Smooth muscle cell (in vitro differentiated cells): ENCODE data around the gene DPYSL3. TPM values are rescaled to one million over a fixed set of nuclear protein-coding genes. Genes with fewer than 3 reads are reported as not detected.

Source experiments
- DNase-seq: peaks from one replicate; lab custom pipeline; 2025; ENCODE audit not compliant: unreplicated experiment; lab: John Stamatoyannopoulos, UW
- H2AFZ ChIP-seq: fragments of 200-600 bp; sonication (generic); 2 replicates; pipeline ENCODE4 v1.6.0; 2016; ENCODE audit warnings: antibody characterized with exemption, low read depth, mild to moderate bottlenecking
- H3F3A ChIP-seq: fragments of 200-600 bp; sonication (generic); 2 replicates; pipeline ENCODE4 v1.6.0; 2017; ENCODE audit warnings: antibody characterized with exemption, low read depth
- H3K27ac ChIP-seq: fragments of 200-600 bp; sonication (generic); 2 replicates; pipeline ENCODE4 v1.5.1; 2016; ENCODE audit warnings: low read depth, mild to moderate bottlenecking
- H3K27me3 ChIP-seq: fragments of 200-600 bp; sonication (generic); 2 replicates; pipeline ENCODE4 v1.6.1; 2016; ENCODE audit warnings: low read depth, mild to moderate bottlenecking
- H3K36me3 ChIP-seq: fragments of 200-600 bp; sonication (generic); 2 replicates; pipeline ENCODE4 v1.5.1; 2016; ENCODE audit warnings: low read depth
- H3K4me1 ChIP-seq: fragments of 200-600 bp; sonication (generic); 2 replicates; pipeline ENCODE4 v1.5.1; 2016; ENCODE audit warnings: low read depth
- H3K4me2 ChIP-seq: fragments of 200-600 bp; sonication (generic); 2 replicates; pipeline ENCODE4 v1.6.0; 2016; ENCODE audit warnings: mild to moderate bottlenecking
- H3K4me3 ChIP-seq: fragments of 200-600 bp; sonication (generic); 2 replicates; pipeline ENCODE4 v1.5.1; 2016; ENCODE audit warnings: mild to moderate bottlenecking
- H3K79me2 ChIP-seq: fragments of 200-600 bp; sonication (generic); 2 replicates; pipeline ENCODE4 v1.6.0; 2016; ENCODE audit warnings: low read depth, mild to moderate bottlenecking
- H3K9ac ChIP-seq: fragments of 200-600 bp; sonication (generic); 2 replicates; pipeline ENCODE4 v1.6.0; 2016; ENCODE audit warnings: low read depth
- H3K9me3 ChIP-seq: fragments of 200-600 bp; sonication (generic); replicated peaks from 2 replicates; pipeline ENCODE4 v1.5.1; 2016; ENCODE audit warnings: low read depth
- H4K20me1 ChIP-seq: fragments of 200-600 bp; sonication (generic); 2 replicates; pipeline ENCODE4 v1.6.0; 2016; ENCODE audit warnings: low read depth
- CTCF ChIP-seq: fragments of 200-600 bp; sonication (generic); IDR thresholded peaks from 2 replicates; pipeline ENCODE4 v1.5.1; 2017; ENCODE audit warnings: borderline replicate concordance, mild to moderate bottlenecking, antibody characterized with exemption; ENCODE audit not compliant: insufficient read depth, poor library complexity, severe bottlenecking
- WGBS: methylation state at CpG from one replicate; pipeline ENCODE4 v1.1.7; 2016; ENCODE audit warnings: low lambda C conversion rate; 5-methylcytosine and 5-hydroxymethylcytosine counted together
- polyA plus RNA-seq: library from polyadenylated mRNA; unstranded; fragments of >200 nt; fragmentation: Nextera tagmentation; extraction: Ambion mirVana; gene quantifications from 2 replicates; pipeline ENCODE4 v1.2.1, GENCODE V29; 2016
- total RNA-seq: library from RNA; depleted of rRNA; stranded (reverse); fragments of >200 nt; gene quantifications from 2 replicates; pipeline ENCODE4 v1.2.3, GENCODE V29; 2014

The DPYSL3 gene
- total and polyA plus RNA-seq, 2 experiments from 2014 or later = 65.5 to 124 TPM

DNA sequence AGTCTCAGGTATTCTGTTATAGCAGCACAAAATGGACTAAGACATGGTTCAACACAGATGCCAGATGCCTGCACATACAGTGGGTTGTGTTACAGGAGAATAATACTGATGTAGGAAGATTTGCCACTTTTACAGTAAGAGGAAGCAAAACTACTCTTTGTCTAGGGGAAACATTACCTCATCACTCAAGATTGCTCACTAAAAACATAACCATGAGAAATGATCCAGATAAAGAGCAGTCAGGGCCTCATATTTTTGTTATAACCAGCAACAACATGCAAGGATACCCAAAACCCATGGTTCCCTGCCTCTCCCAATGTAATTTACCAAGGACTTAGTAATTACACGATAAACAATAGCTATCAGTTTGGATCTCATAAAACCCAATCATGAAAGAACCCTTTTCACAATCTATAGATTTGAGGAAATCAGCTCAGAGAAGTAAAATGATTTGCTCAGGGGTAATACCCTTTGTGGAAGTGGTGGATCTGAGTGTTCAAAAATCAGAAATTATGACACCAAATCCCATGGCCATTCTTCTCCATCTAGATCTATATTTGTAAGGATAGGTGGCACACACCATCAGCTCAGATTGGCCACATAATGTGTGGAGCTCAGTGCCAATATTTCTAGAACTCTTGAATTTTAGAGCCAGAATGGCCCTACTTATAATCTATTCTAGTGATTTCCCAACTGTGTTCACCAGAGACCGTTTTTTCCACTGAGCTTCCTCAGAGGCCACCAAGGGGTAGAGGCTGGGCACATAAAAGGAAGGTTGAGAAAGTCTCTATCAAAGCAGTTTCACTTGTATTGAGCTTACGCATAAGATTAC is 27.8 kb downstream of the DPYSL3 start:
- Histone ChIP-seq H3K9me3 (no peaks in the 10 kb centered on the region), H3K4me3 (no peak overlapping the region), H3K4me1 (peaks cover 41% of the 10 kb centered on the region), H3K36me3 (no peaks in the 10 kb centered on the region), H4K20me1 (peaks cover 5% of the 10 kb centered on the region), H3K4me2 (peak overlapping the region; percentile 40), H3K9ac (peak overlapping the region; percentile 96), H3K27ac (peak overlapping the region; percentile 99), H3F3A (peaks cover 31% of the 10 kb centered on the region), H3K27me3 (no peaks in the 10 kb centered on the region), H3K79me2 (no peaks in the 10 kb centered on the region), H2AFZ (no peak overlapping the region)
- no peak for DNase-seq
- no peak for TF ChIP-seq CTCF
- WGBS = 75% methylated on average over 3 of the region's 3 CpGs

- Histone ChIP-seq H3K9ac (peak overlapping the region; percentile 96), H3K27ac (peak overlapping the region; percentile 99)
These were observed 28.5 kb downstream of the DPYSL3 start for GRCh38 chr5:147481376-147481775.

DNA sequence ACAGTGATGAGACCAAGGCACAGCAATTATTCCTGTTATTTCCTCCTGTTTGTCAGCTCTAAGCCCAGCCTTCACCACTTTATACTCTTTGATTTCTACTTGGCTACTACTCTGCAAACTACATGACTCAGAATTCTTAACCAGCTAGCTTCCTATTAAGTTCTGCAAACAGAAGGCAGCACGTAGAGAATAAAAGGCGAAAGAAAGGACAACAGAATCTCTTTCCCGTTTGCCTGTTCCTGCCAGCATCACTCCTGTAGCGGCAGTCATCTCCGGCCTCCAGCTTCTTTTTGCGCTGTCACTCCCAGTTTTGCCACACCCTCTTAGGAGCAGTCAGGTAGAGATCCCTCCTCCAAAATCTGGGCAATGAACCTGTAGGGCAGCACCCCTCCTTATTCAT is 29.9 kb downstream of the DPYSL3 start:
- no peak for DNase-seq
- peaks cover 5% of the 10 kb centered on the region for H3K79me2 ChIP-seq

More at GRCh38 chr5:147481376-147481775, 28.5 kb downstream of the DPYSL3 start:
- Histone ChIP-seq H4K20me1 (peaks cover 5% of the 10 kb centered on the region), H3K36me3 (no peaks in the 10 kb centered on the region), H3K9me3 (no peaks in the 10 kb centered on the region), H3K4me1 (peaks cover 41% of the 10 kb centered on the region), H3F3A (peaks cover 31% of the 10 kb centered on the region), H3K79me2 (no peaks in the 10 kb centered on the region), H2AFZ (no peak overlapping the region), H3K4me2 (peak overlapping the region; percentile 40), H3K27me3 (no peaks in the 10 kb centered on the region), H3K4me3 (no peak overlapping the region)
- 16% methylated on average over 1 of the region's 1 CpG for WGBS
- TF ChIP-seq CTCF = no peak
- DNase-seq = no peak

More for the DNA sequence above, 29.9 kb downstream of the DPYSL3 start:
- Histone ChIP-seq H3K27me3 (peaks cover 7% of the 10 kb centered on the region), H3K9me3 (no peaks in the 10 kb centered on the region), H3F3A (peaks cover 31% of the 10 kb centered on the region), H3K9ac (no peak overlapping the region), H4K20me1 (peaks cover 5% of the 10 kb centered on the region), H3K4me3 (no peak overlapping the region), H3K4me1 (peaks cover 40% of the 10 kb centered on the region), H3K27ac (peak overlapping the region; percentile 30), H3K4me2 (peak overlapping the region; percentile 61), H3K36me3 (no peaks in the 10 kb centered on the region), H2AFZ (no peak overlapping the region)
- WGBS = 60% methylated on average over 6 of the region's 6 CpGs
- TF ChIP-seq CTCF = no peak
